ENCODE results near the gene CKS1B. TPM values are rescaled to one million over a fixed set of nuclear protein-coding genes. Genes with fewer than 3 reads are reported as not detected.

The CKS1B gene
- total and polyA plus RNA-seq, 8 donors, result 4.7 to 73.3 (median 30.6) TPM

GRCh38 chr1:154955718-154956543 lies 18.6 kb upstream of the CKS1B start, which contains the start of gene PBXIP1:
TSS of gene PBXIP1 (minus strand) at chr1:154956099. CDS start at chr1:154953721, 2,378 bp downstream.
- WGBS, 5 donors, result 0 to 1% (median 0%) methylated on average over 18 of the region's 18 CpGs
- Histone ChIP-seq H3K27me3 (no peaks in the 10 kb centered on the region), H3K9me3 (no peaks in the 10 kb centered on the region), H3K36me3 (peaks cover 13 to 31% (median 29%) of the 10 kb centered on the region in 4 donors), H3K4me3 (peak within 1 kb of the TSS; percentile 57 to 61 (median 59)), H3K4me1 (peaks cover 62 to 97% (median 86%) of the 10 kb centered on the region in 4 donors), H3K27ac (peak within 1 kb of the TSS; percentile 81 to 86 (median 85))
- intact Hi-C loops (cut with DNase I; ENCODE audit: low total_unique reads), result no loop called here
- no peak for TF ChIP-seq EP300 (IDR thresholded peaks at IDR 0.05)
- TF ChIP-seq POLR2A (IDR thresholded peaks at IDR 0.05), result peak in 1 of 4 donors; percentile 17
- TF ChIP-seq POLR2AphosphoS5 (IDR thresholded peaks at IDR 0.05), result peak in 2 of 3 donors; percentile 52 to 66
- DNase-seq, result peak; percentile 83 to 97

DNA sequence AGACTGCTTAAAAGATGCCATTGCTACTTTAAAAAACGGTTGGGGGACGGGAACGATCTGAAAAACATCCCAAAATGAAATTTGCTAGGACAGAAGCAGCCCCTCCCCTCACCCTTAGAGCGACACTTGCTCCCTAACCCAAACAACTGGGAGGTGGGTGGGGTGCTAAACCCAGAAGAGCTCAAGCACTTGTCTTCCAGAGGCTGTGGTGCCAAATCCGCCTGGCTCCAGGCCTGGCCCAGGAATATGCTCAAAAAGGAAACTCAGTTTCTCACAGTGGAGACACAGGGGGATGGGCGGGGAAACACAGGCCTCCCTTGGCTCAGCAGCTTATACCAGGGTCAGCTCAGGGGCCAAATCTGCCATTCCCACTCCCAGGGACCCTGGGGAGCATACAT lies 17.9 kb upstream of the CKS1B start:
- TF ChIP-seq, protein P1, sequence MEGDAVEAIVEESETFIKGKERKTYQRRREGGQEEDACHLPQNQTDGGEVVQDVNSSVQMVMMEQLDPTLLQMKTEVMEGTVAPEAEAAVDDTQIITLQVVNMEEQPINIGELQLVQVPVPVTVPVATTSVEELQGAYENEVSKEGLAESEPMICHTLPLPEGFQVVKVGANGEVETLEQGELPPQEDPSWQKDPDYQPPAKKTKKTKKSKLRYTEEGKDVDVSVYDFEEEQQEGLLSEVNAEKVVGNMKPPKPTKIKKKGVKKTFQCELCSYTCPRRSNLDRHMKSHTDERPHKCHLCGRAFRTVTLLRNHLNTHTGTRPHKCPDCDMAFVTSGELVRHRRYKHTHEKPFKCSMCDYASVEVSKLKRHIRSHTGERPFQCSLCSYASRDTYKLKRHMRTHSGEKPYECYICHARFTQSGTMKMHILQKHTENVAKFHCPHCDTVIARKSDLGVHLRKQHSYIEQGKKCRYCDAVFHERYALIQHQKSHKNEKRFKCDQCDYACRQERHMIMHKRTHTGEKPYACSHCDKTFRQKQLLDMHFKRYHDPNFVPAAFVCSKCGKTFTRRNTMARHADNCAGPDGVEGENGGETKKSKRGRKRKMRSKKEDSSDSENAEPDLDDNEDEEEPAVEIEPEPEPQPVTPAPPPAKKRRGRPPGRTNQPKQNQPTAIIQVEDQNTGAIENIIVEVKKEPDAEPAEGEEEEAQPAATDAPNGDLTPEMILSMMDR (IDR thresholded peaks at IDR 0.05), result no peak
- peak in 1 of 2 donors; percentile 59 for DNase-seq

GRCh38 chr1:154957091-154957657 lies 17.3 kb upstream of the CKS1B start:
- Histone ChIP-seq H3K27me3 (no peaks in the 10 kb centered on the region), H3K4me3 (peak overlapping the region in 1 of 4 donors; percentile 60), H3K9me3 (no peaks in the 10 kb centered on the region), H3K36me3 (peaks cover 12 to 21% (median 19%) of the 10 kb centered on the region in 4 donors), H3K4me1 (peaks cover 56 to 88% (median 80%) of the 10 kb centered on the region in 4 donors), H3K27ac (peak overlapping the region in 4 of 5 donors; percentile 81 to 85 (median 84))
- no peak for TF ChIP-seq POLR2A (IDR thresholded peaks at IDR 0.05)
- no peak for TF ChIP-seq EP300 (IDR thresholded peaks at IDR 0.05)
- no peak for TF ChIP-seq POLR2AphosphoS5 (IDR thresholded peaks at IDR 0.05)
- 34 to 63% (median 39%) methylated on average over 9 of the region's 9 CpGs for WGBS, 5 donors
- intact Hi-C loops (cut with DNase I; ENCODE audit: low total_unique reads), result no loop called here
- DNase-seq, result no peak

More for the DNA sequence above, 17.9 kb upstream of the CKS1B start:
- intact Hi-C loops (cut with DNase I; ENCODE audit: low total_unique reads), result no loop called here
- no peaks in the 10 kb centered on the region for H3K9me3 ChIP-seq
- peak overlapping the region; percentile 81 to 86 (median 85) for H3K27ac ChIP-seq
- H3K4me3 ChIP-seq, result peak overlapping the region; percentile 57 to 61 (median 59)
- H3K4me1 ChIP-seq, result peaks cover 60 to 93% (median 84%) of the 10 kb centered on the region in 4 donors
- 7 to 18% (median 12%) methylated on average over 6 of the region's 6 CpGs for WGBS, 5 donors
- peaks cover 12 to 25% (median 23%) of the 10 kb centered on the region in 4 donors for H3K36me3 ChIP-seq
- H3K27me3 ChIP-seq, result no peaks in the 10 kb centered on the region

DNA sequence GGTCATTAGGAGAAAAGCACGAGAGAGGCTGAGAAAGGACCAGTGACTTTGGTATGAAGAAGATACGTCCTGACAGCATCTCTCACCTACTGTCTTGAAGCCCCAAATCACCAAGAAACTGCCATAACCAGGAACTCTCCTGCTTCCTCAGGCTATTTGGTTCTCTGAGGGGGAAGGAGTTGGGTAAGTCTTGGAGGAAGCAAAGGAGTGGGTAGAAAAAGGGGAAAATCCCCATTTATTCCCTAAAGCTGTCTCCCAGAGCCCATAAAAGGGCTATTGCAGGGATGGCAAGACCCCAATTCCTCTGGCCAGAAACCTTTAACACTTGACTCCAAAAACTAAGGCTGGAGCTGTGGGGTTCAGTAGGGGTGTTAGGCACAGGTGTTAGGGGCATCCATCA lies 16.4 kb upstream of the CKS1B start:
- DNase-seq, result no peak
- Histone ChIP-seq H3K27ac (peak overlapping the region in 2 of 5 donors; percentile 85), H3K27me3 (no peaks in the 10 kb centered on the region), H3K9me3 (no peaks in the 10 kb centered on the region), H3K36me3 (peaks cover 12 to 25% (median 23%) of the 10 kb centered on the region in 4 donors), H3K4me1 (peaks cover 55 to 88% (median 80%) of the 10 kb centered on the region in 4 donors), H3K4me3 (no peak overlapping the region)
- 70 to 82% (median 80%) methylated on average over 2 of the region's 2 CpGs for WGBS, 5 donors
- TF ChIP-seq, protein P1 (IDR thresholded peaks at IDR 0.05), result no peak
- no peak for TF ChIP-seq POLR2A (IDR thresholded peaks at IDR 0.05)
- no peak for TF ChIP-seq EP300 (IDR thresholded peaks at IDR 0.05)
- TF ChIP-seq POLR2AphosphoS5 (IDR thresholded peaks at IDR 0.05), result no peak
- intact Hi-C loops (cut with DNase I; ENCODE audit: low total_unique reads), result no loop called here

DNA sequence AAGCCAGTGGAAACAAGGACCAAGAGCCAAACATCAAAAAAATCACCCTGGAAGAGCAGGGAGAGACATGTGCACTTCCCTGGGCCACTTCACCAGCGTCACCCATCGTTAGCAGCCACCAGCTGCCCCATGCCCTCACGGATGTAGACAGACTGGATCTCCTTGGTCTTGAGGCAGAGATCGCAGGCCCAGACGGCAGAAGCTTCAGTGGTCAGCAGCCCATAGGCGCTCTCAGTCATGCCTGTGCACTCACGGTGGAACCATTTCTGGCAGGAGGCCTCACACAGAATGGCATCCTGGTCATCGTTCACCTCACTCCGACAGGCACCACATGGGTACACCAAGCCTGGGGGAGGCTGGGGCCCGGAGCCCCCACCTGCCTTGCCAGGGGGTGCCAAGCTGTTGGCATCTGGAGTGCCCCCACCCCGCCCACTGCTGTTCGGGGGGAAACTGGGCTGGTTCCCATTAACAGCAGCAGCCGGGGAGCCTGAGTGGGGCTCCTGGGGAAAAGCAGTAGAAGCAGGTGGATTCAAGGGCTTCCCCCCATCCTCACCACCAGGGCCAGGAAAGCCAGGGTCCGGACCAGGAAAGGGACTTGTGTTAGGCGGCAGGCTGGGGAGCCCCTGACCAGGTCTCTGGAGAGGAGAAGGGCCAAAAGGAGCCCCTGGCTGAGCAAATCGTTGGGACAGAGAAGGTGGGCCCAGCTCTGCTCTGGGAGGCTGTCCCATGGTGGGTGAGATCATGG lies 15.6 kb upstream of the CKS1B start:
- DNase-seq, result no peak
- Histone ChIP-seq H3K9me3 (no peaks in the 10 kb centered on the region), H3K27ac (peak overlapping the region in 2 of 5 donors; percentile 30 to 37), H3K27me3 (no peaks in the 10 kb centered on the region), H3K4me1 (peaks cover 51 to 88% (median 75%) of the 10 kb centered on the region in 4 donors), H3K36me3 (peaks cover 16 to 33% (median 32%) of the 10 kb centered on the region in 4 donors), H3K4me3 (no peak overlapping the region)
- WGBS, 5 donors, result 84 to 94% (median 92%) methylated on average over 8 to 16 of the region's 16 CpGs
- no peak for TF ChIP-seq POLR2AphosphoS5 (IDR thresholded peaks at IDR 0.05)
- TF ChIP-seq EP300 (IDR thresholded peaks at IDR 0.05), result no peak
- TF ChIP-seq, protein P1 (IDR thresholded peaks at IDR 0.05), result no peak
- TF ChIP-seq POLR2A (IDR thresholded peaks at IDR 0.05), result no peak
- intact Hi-C loops (cut with DNase I; ENCODE audit: low total_unique reads), result no loop called here
